GM21528 (cell line): ENCODE data around the gene CFAP221.
"Not testable (repeated sequence)": the region's sequence is repeated elsewhere in the genome, so short reads cannot be mapped to it uniquely, and the experiment has no call there.

Experiments
- ATAC-seq: cut with Tn5 transposase; IDR thresholded peaks from one replicate; pipeline ENCODE4 v1.9.1; 2021; ENCODE audit warnings: mild to moderate bottlenecking, moderate library complexity; ENCODE audit not compliant: unreplicated experiment, low FRiP score

Gene CFAP221

DNA sequence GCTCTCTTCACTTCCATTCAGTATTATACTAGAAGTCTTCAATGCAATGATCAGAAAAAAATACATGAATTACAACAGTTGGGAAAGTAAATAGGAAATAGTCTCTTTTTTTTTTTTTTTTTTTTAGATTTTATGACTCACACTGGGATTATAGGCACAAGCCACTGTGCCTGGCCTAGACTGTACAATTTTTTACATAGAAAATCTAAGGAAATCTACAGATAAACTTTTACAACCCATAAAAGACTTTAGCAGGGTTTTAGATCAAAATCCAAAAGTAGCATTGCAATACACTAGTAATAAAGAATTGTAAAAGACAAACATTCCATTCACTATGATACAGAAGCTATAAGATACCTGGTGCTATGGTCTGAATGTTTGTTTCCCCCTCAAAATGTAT lies 39.0 kb downstream of the CFAP221 start:
- ATAC-seq: no peak

- ATAC-seq: no peak
Measured at GRCh38 chr2:119584469-119584868, 40.2 kb downstream of the CFAP221 start.

DNA sequence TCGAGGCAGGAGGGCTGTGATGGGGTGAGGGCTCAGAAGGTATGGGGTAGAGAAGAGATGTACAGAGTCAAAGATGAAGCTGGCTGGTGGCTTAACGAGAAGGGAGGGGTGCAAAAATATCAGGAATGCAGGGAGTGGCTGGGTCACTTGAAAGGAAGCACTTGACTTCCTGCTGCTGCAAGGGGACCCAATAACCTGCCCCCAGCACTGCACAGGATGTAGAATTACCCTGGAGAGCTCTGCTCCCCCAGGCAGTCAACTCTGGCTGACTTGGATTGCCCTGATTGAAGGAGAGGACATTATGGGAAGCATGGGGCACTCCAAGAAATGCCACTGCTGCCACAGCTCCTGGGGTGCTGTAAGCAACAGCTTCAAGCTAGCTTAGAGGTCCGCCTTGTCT lies 41.8 kb downstream of the CFAP221 start:
- ATAC-seq: no peak

- no peak for ATAC-seq
Measured at GRCh38 chr2:119590873-119591272, 46.6 kb downstream of the CFAP221 start.

DNA sequence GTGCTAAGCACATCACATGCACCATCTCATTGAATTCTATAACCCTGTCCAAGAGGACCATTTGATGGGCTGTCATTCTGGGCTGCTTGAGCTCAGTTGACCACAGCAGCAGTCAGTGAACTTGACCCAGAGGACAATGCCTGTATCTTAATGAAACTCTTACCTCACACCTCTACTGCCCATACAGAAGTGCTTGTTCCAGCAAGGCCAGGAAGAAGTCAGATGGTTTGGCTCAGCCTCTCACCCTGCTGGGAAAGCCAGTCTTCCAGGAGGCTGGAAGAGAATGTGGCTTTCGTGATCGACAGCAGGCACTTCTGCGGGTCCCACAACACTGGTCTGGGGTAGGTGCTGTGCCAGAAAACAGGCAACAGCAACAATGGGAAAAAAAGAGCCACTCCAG lies 47.3 kb downstream of the CFAP221 start:
- no peak for ATAC-seq

DNA sequence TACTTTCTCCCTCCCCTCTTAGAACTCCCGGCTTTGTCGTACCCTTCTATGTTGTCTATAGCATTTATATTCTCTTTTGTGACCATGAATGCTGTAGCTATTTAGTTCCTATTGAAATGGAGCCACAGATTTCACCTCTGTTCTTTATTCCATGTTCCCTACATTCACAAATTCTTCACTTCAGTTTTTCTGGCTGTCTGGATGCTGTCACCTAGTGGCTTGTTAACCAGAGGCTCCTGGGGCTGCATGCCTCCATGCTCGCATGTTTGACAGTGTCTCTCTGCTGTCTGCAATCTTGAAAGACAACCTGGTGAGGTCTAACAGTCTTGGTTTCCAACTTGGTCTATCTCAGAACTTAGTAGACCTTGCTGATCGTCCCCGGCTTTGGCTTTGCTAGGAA lies 48.2 kb downstream of the CFAP221 start:
- ATAC-seq: no peak

DNA sequence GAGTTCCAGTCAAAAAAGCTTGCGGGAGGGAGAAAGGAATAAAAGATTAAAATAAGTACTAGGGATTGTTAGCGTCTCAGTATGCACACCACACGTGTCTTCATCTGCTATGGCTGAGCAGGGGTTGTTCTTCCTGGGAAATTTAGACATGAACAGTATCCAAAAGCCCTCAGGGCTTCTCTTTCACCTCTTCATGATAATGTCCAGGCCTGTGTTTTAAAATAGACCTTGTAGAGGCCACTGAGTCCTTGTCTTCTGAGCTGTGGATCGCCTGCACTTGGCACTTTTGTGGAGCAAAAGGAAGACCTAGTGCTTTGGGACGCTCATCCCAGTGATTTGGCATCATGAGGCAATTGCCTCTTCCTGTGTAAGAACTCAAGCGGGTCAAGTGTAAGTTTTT lies 52.4 kb downstream of the CFAP221 start:
- ATAC-seq: no peak

DNA sequence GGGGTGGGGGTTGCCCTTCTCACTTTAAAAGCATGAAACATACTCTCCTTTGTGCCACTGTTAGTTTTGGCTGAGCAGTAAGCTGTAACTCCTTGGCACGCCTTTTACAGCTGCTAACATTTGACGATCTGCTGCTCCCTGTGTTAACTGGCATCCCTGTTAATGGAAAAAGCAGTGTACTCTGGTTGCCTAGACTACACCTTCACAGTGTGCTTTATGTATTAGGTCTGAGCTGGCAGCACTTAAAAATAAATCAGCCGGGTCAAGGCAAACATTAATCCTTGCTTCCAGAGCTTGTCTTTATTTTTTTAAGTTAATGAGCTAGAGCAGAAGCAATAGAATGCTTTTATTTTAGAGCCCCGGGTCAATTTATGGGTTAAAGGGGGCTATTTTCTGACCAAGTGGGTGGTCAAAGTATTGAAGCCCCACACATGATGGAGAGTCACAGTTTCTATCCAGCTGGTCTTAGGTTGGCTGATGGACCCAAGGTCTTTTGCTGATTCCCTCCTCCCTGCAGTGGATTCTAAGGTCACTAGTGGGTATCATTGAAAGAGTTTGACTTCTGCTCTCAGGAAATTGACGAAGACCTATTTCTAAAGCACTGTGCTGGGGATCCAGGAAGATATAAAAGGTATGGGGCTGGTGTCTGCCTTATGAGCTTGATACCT lies 54.5 kb downstream of the CFAP221 start:
- ATAC-seq: no peak

DNA sequence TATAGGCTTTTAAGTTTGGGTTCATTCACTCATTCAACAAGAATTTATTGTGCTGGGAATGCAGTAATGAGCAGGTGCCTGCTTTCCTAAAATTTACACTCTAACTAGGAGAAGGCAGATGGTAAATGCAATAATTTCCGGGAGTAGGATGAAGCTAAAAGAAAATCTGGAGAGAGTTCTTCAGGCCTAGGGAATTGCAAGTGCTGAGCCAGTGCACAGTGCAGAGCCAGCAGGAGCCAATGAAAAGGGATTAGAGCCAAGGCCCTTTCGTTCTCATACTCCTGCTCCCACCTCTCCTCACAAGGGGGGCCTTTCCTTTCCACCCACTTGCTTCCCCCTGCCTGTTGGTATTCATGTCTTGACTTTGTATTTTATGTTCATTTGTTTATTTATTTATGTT lies 55.1 kb downstream of the CFAP221 start:
- ATAC-seq: no peak

- ATAC-seq: no peak
Measured at GRCh38 chr2:119605096-119605495, 60.8 kb downstream of the CFAP221 start.

DNA sequence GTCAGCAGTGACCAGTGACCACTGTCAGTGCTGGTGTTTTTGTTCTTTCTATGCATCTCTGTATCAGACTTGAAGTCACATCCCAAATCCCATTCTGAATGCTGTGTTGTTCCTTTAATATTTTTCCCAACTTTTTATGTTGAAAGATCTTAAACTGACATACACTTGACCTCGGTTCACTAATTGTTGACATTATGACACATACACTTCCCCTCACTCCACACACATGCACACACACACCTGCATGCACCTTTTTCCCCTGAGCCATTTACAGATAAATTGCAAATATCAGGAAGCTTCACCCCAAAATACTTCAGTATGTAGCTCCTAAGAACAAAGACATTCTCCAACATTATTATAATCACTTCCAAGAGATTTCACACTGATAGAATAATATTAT lies 62.4 kb downstream of the CFAP221 start:
- ATAC-seq: no peak

GRCh38 chr2:119608553-119608952 lies 64.3 kb downstream of the CFAP221 start:
- no peak for ATAC-seq

DNA sequence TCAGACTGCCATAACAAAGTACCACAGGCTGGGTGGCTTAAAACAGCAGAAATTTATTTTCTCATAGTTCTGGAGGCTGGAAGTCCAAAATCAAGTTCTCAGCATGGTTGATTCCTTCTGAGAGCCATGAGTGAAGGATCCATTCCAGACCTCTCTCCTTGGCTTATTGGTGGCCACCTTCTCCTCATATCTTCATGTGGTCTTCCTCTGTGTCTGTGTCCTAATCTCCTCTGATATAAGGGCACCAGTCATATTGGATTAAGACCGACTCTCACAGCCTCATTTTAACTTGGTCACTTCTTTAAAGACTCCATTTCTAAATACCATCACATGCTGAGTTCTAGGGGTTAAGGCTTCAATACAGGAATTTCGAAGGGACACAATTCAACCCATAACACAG lies 65.1 kb downstream of the CFAP221 start:
- no peak for ATAC-seq

GRCh38 chr2:119614140-119614539 lies 69.9 kb downstream of the CFAP221 start:
- not testable (repeated sequence) for ATAC-seq

- ATAC-seq: no peak
Measured at GRCh38 chr2:119616421-119616820, 72.2 kb downstream of the CFAP221 start.

DNA sequence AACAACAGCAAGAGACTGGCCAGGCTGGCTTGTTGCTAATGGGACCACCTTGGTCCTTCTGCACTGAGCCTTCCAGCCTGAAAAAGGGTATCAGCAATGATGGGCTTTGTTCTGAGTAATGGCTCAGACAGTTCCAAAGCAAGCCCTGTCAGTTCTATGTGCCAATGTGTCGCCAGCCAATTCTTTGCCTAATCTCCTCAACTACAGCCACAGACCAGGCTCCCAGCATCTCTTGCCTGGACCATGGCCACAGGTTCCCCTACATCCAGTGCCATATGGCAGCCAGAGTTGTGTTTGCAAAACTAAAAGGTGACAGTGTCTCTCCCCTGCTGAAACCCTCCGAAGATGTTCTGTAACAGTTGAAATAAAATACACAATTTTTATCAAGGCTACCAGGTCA lies 73.2 kb downstream of the CFAP221 start:
- ATAC-seq: no peak

DNA sequence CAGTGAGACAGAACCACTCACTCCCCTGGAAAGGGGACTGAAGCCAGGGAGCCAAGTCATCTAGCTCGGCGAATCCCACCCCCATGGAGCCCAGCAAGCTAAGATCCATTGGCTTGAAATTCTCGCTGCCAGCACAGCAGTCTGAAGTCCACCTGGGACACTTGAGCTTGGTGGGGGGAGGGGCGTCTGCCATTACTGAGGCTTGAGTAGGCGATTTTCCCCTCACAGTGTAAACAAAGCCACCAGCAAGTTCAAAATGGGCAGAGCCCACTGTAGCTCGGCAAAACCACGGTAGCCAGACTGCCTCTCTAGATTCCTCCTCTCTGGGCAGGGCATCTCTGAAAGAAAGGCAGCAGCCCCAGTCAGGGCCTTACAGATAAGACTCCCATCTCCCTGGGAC lies 74.5 kb downstream of the CFAP221 start:
- ATAC-seq: not testable (repeated sequence)

- ATAC-seq: no peak
Measured at GRCh38 chr2:119625226-119625625, 81.0 kb downstream of the CFAP221 start.

DNA sequence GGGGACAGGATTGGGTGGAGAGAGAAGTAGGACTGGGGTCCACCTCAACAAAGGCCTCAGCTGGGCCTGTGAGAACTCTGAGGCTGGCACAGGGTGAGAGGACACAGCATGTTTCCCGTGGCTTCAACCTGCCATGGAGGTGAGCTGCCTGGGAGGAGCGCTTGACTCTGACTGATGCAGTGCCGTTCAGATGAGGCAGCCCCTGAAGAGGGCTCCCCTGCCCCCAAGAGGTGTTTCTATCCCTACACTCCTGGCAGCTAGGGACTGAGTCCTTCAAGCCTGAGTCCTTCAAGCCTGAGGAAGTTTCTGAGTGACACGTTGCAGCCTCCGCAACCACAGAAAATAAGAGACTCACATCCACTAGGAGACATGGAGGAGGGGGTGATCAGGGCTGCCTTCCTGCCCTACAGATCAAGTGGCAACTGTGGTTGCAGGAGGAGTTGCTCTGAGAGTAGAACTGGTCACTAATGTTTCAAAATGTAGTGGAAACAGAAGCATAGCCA lies 85.1 kb downstream of the CFAP221 start:
- ATAC-seq: no peak

GRCh38 chr2:119630121-119630520 lies 85.9 kb downstream of the CFAP221 start:
- no peak for ATAC-seq

DNA sequence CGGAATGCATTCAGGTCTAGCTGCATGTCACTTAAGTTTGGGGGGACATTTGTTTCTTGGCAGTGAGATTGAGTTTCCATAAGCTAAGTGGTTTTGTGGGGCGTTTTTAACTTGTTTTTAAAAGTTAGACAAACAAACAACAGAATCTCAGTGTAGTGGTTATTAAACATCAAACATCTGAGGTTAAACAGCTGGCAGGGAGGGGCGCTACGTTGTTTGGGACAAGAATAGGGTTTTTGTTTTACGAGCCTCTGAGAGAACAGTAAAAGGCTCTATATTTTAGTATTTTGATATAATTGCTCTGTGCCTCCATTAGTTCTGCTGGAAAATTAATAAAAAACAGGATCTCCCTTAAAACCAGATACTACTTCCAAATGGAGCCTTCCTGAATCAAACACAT lies 93.1 kb downstream of the CFAP221 start:
- ATAC-seq: no peak

DNA sequence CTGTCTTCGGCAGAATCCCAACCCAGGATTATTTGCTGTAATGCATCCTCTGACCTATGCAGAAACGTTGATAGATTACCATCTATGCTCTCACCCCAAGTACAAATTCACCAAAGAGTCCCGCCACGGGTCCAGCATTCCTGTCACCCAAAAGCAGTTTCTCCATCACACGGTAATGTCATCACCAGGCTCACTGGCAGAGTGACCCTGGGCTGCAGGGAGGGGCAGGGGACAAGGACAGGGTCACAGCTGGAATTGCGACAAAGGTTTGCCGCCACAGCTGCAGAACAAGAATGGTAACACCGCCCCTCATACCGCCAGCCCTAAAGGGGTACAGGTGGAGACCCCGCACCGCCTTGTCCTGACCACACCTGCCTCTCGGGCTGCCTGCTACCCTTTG lies 94.0 kb downstream of the CFAP221 start:
- ATAC-seq: no peak
